GM12874 (cell line): ENCODE results near the gene CNGB1.

Source experiments
- CTCF ChIP-seq: IDR thresholded peaks from 2 replicates; pipeline ENCODE4 v1.5.1; 2011; ENCODE audit warnings: low read depth, mild to moderate bottlenecking, control low read depth, low read length, moderate library complexity; ENCODE audit not compliant: insufficient read depth

CNGB1 gene

DNA sequence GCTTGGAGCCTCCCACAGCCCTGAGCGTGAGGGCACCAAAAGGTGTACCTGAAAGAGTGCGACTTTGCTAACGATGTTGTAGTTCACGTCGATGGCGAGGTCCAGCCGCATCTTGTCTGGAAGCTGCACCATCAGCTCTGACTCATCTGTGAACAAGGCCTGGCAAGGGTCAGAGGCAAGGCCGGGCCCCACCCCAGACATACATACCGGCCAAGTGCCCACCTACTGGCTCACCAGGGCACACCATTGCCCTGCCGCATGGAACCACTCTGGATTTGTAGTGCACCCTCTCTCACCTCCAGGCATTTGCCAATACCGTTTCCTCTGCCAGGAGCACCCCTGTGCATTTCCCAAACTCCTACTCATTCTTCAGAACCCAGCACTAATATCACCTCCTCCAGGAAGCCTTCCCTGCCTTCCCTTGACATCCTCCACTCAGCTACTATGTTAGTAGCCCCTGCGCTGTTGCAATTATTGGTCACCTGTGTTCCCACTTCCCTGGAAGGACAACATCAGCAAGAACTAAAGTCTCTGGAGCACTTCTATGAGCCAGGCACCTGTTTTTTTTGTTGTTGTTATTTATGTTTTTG lies 69.4 kb downstream of the CNGB1 start:
- no peak for TF ChIP-seq CTCF

- no peak for TF ChIP-seq CTCF
These were observed 70.0 kb downstream of the CNGB1 start for GRCh38 chr16:57900796-57901479.

GRCh38 chr16:57899771-57900661 lies 70.9 kb downstream of the CNGB1 start:
- peak; percentile 82 for TF ChIP-seq CTCF

DNA sequence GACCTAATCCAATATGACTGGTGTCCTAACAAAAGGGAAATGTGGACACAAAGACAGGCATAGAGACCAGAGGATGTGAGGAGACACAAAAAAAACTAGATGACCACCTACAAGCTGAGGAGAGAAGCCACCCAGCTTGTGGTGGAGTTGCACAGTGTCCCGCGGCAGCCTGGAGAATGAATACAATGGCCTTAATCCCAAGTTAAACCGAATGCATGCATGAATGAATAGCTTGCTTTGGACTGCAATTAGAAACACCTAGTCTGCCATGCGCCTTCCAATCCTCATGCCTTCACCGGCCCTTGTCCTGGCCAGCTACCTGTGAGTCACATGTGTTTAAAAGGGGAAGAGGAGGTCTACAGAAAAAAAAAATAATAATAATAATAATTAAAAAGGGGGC lies 72.0 kb downstream of the CNGB1 start:
- no peak for TF ChIP-seq CTCF

DNA sequence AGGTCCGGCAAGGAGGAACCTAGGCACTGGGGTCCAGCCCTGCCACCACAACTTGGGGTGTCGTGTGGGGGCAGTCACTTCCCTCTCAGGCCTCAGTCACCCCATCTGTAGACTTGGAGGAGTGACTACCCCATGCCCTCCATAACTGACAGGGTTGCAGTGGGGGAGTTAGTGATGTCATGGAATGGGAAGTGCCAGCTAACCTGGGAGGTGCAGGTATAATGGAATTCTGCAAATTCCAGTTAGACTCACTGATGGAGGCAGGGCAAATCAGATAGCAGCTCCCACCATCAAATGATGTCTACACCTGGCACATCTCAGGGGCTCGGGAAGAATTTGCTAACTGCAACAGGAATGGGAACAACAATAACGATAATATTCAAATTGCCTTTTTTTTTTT lies 72.9 kb downstream of the CNGB1 start:
- TF ChIP-seq CTCF: no peak

GRCh38 chr16:57897053-57897784 lies 73.7 kb downstream of the CNGB1 start:
- no peak for TF ChIP-seq CTCF
